ENCODE data around the gene BICRA. TPM values are rescaled to one million over a fixed set of nuclear protein-coding genes. Genes with fewer than 3 reads are reported as not detected.
A peak's percentile ranks its signal among the peaks of the same experiment; 100 is the strongest.
"Not testable (repeated sequence)": the region's sequence is repeated elsewhere in the genome, so short reads cannot be mapped to it uniquely, and the experiment has no call there.

Gene BICRA
- polyA plus RNA-seq, 1 donor (not counting 4 experiments of a cell fraction or from before 2014, with no cell fraction given), result 0.42 TPM

- Histone ChIP-seq H3K4me1 (ENCODE audit: control insufficient read depth, extremely low read depth, insufficient read depth, low read length) (peaks cover 11% of the 10 kb centered on the region), H3K4me3 (ENCODE audit: control insufficient read depth in 2 of 3, extremely low read depth in 1 of 3, insufficient read depth in 2 of 3, low read depth in 1 of 3, low read length in 3 of 3) (no peak overlapping the region), H3K36me3 (ENCODE audit: control insufficient read depth in 2 of 2, extremely low read depth in 1 of 2, insufficient read depth in 2 of 2, low read length in 2 of 2) (peaks cover 0 to 4% of the 10 kb centered on the region in 2 experiments), H3K27ac (ENCODE audit: control insufficient read depth, insufficient read depth, low read length) (no peak overlapping the region), H3K4me2 (ENCODE audit: control insufficient read depth, extremely low read depth, insufficient read depth, low read depth, low read length) (peak overlapping the region; percentile 27), H3K9me1 (ENCODE audit: control insufficient read depth, extremely low read depth, insufficient read depth, low read length) (peaks cover 3% of the 10 kb centered on the region), H3K27me3 (ENCODE audit: control insufficient read depth, extremely low read depth, insufficient read depth, low read length) (no peaks in the 10 kb centered on the region), H2AFZ (ENCODE audit: control insufficient read depth, low read length) (no peak overlapping the region), H3K9me3 (ENCODE audit: control insufficient read depth, low read depth, low read length) (no peaks in the 10 kb centered on the region), H3K9ac (ENCODE audit: control insufficient read depth, extremely low read depth, insufficient read depth, low read length) (no peak overlapping the region), H3K79me2 (ENCODE audit: control insufficient read depth, insufficient read depth, low read length) (peaks cover 50% of the 10 kb centered on the region), H4K20me1 (ENCODE audit: control insufficient read depth, extremely low read depth, insufficient read depth, low read length) (peaks cover 10% of the 10 kb centered on the region)
- dilution Hi-C loops (cut with MboI; ENCODE audit: extremely low pct_ligation_motif_present, low sequenced_read_pairs), result no loop called here
- no peak for TF ChIP-seq EZH2 (IDR thresholded peaks at IDR 0.05; ENCODE audit: low read length)
- no peak for TF ChIP-seq CTCF (optimal IDR thresholded peaks at IDR 0.05 in 1 of 3, IDR thresholded peaks at IDR 0.05 in 1 of 3, conservative IDR thresholded peaks at IDR 0.05 in 1 of 3; ENCODE audit: extremely low read depth in 1 of 3, insufficient read depth in 2 of 3, low read length in 3 of 3)
- FAIRE-seq (no peak), DNase-seq (ENCODE audit: low read depth, low spot score) (no peak)
Observed at GRCh38 chr19:47633996-47634395, 25.1 kb downstream of the BICRA start.

GRCh38 chr19:47635152-47635754 is 26.3 kb downstream of the BICRA start:
- Histone ChIP-seq H3K4me1 (ENCODE audit: control insufficient read depth, extremely low read depth, insufficient read depth, low read length) (peaks cover 11% of the 10 kb centered on the region), H3K79me2 (ENCODE audit: control insufficient read depth, insufficient read depth, low read length) (peaks cover 44% of the 10 kb centered on the region)
- H3K9ac ChIP-seq (ENCODE audit: control insufficient read depth, extremely low read depth, insufficient read depth, low read length); H3K9me1 ChIP-seq (ENCODE audit: control insufficient read depth, extremely low read depth, insufficient read depth, low read length); H3K36me3 ChIP-seq (ENCODE audit: control insufficient read depth in 2 of 2, extremely low read depth in 1 of 2, insufficient read depth in 2 of 2, low read length in 2 of 2); H3K9me3 ChIP-seq (ENCODE audit: control insufficient read depth, low read depth, low read length); H4K20me1 ChIP-seq (ENCODE audit: control insufficient read depth, extremely low read depth, insufficient read depth, low read length); H2AFZ ChIP-seq (ENCODE audit: control insufficient read depth, low read length); DNase-seq (ENCODE audit: low read depth, low spot score); H3K4me3 ChIP-seq (ENCODE audit: control insufficient read depth in 2 of 3, extremely low read depth in 1 of 3, insufficient read depth in 2 of 3, low read depth in 1 of 3, low read length in 3 of 3); H3K27me3 ChIP-seq (ENCODE audit: control insufficient read depth, extremely low read depth, insufficient read depth, low read length); H3K4me2 ChIP-seq (ENCODE audit: control insufficient read depth, extremely low read depth, insufficient read depth, low read depth, low read length); dilution Hi-C loops (cut with MboI; ENCODE audit: extremely low pct_ligation_motif_present, low sequenced_read_pairs); H3K27ac ChIP-seq (ENCODE audit: control insufficient read depth, insufficient read depth, low read length); FAIRE-seq: not testable (repeated sequence)

DNA sequence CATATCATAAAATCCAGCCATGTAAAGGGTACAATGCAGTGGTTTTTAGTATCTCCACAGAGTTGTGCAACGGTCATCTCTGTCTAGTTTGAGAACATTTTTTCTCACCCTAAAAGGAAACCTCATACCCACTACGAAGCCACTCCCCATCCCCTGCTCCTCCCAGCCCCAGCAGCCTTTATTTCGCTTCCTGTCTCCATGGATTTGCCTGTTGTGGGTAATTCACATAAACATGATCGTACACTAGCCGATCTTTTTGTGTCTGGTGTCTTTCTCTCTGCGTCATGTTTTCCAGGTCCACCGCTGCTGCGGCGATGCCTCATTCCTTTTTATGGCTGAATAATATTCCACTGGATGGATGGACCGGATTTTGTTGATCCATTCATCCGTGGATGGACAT is 28.6 kb downstream of the BICRA start:
- no peak for DNase-seq (ENCODE audit: low read depth, low spot score)
- dilution Hi-C loops (cut with MboI; ENCODE audit: extremely low pct_ligation_motif_present, low sequenced_read_pairs), result no loop called here
- FAIRE-seq, result no peak

More for the DNA sequence above, 28.6 kb downstream of the BICRA start:
- H4K20me1 ChIP-seq (ENCODE audit: control insufficient read depth, extremely low read depth, insufficient read depth, low read length), result peaks cover 6% of the 10 kb centered on the region
- H3K4me3 ChIP-seq (ENCODE audit: control insufficient read depth in 2 of 3, extremely low read depth in 1 of 3, insufficient read depth in 2 of 3, low read depth in 1 of 3, low read length in 3 of 3), result no peak overlapping the region
- H3K4me2 ChIP-seq (ENCODE audit: control insufficient read depth, extremely low read depth, insufficient read depth, low read depth, low read length), result no peak overlapping the region
- no peaks in the 10 kb centered on the region for H3K9me3 ChIP-seq (ENCODE audit: control insufficient read depth, low read depth, low read length)
- H3K9me1 ChIP-seq (ENCODE audit: control insufficient read depth, extremely low read depth, insufficient read depth, low read length), result no peaks in the 10 kb centered on the region
- TF ChIP-seq CTCF (optimal IDR thresholded peaks at IDR 0.05 in 1 of 3, IDR thresholded peaks at IDR 0.05 in 1 of 3, conservative IDR thresholded peaks at IDR 0.05 in 1 of 3; ENCODE audit: extremely low read depth in 1 of 3, insufficient read depth in 2 of 3, low read length in 3 of 3), result no peak
- H3K79me2 ChIP-seq (ENCODE audit: control insufficient read depth, insufficient read depth, low read length), result peaks cover 35% of the 10 kb centered on the region
- H2AFZ ChIP-seq (ENCODE audit: control insufficient read depth, low read length), result no peak overlapping the region
- H3K4me1 ChIP-seq (ENCODE audit: control insufficient read depth, extremely low read depth, insufficient read depth, low read length), result peaks cover 24% of the 10 kb centered on the region
- no peak overlapping the region for H3K27ac ChIP-seq (ENCODE audit: control insufficient read depth, insufficient read depth, low read length)
- H3K27me3 ChIP-seq (ENCODE audit: control insufficient read depth, extremely low read depth, insufficient read depth, low read length), result no peaks in the 10 kb centered on the region
- H3K9ac ChIP-seq (ENCODE audit: control insufficient read depth, extremely low read depth, insufficient read depth, low read length), result no peak overlapping the region
- peaks cover 1 to 3% of the 10 kb centered on the region in 2 experiments for H3K36me3 ChIP-seq (ENCODE audit: control insufficient read depth in 2 of 2, extremely low read depth in 1 of 2, insufficient read depth in 2 of 2, low read length in 2 of 2)

Data from keratinocyte (primary cell).